ENCODE results near the gene CRACDL. TPM values are rescaled to one million over a fixed set of nuclear protein-coding genes. Genes with fewer than 3 reads are reported as not detected.

The CRACDL gene
- total RNA-seq, 3 donors from 2014 or later: 8.0 to 18.1 (median 17.8) TPM

DNA sequence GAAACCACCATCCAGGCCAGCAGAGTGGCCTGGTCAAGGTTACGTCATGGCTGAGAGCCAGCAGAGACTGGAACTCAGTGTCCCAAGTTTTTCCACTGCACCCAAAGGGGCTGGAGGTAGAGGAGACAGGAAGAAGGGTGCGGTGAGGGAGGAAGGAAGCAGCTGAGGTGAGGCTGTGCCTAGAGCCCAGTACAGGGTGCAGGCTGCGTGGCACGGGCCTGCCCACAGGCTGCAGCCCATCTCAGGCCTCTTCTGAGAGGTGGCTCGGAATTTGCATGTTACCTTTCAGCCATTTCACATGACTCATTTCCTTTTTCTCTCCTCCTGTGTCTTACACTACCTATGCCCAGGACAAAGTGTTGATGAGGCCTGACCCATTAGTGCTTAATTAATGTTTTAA lies 191.4 kb downstream of the CRACDL start:
- ATAC-seq (peak; percentile 13), DNase-seq (no peak)
- intact Hi-C loops (cut with DNase I, micrococcal nuclease): no loop called here
- H3K36me3 ChIP-seq (ENCODE audit: low read depth): no peaks in the 10 kb centered on the region
- no peaks in the 10 kb centered on the region for H3K4me1 ChIP-seq (ENCODE audit: low read depth)
- no peaks in the 10 kb centered on the region for H3K9me3 ChIP-seq
- TF ChIP-seq, protein P1, sequence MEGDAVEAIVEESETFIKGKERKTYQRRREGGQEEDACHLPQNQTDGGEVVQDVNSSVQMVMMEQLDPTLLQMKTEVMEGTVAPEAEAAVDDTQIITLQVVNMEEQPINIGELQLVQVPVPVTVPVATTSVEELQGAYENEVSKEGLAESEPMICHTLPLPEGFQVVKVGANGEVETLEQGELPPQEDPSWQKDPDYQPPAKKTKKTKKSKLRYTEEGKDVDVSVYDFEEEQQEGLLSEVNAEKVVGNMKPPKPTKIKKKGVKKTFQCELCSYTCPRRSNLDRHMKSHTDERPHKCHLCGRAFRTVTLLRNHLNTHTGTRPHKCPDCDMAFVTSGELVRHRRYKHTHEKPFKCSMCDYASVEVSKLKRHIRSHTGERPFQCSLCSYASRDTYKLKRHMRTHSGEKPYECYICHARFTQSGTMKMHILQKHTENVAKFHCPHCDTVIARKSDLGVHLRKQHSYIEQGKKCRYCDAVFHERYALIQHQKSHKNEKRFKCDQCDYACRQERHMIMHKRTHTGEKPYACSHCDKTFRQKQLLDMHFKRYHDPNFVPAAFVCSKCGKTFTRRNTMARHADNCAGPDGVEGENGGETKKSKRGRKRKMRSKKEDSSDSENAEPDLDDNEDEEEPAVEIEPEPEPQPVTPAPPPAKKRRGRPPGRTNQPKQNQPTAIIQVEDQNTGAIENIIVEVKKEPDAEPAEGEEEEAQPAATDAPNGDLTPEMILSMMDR (IDR thresholded peaks at IDR 0.05): no peak
- H3K4me3 ChIP-seq: no peak overlapping the region

Other genes starting within 250 kb of the CRACDL start
- 100 to 1,000 TPM in 2 of 3 donors, 10 to 100 TPM in 1; 73.8 to 158 (median 138) TPM for gene MGAT4A, start 205.1 kb downstream of the CRACDL start, total RNA-seq
- 1 to 10 TPM; 1.3 to 3.6 (median 3.5) TPM for gene C2orf15, start 205.5 kb upstream of the CRACDL start, total RNA-seq
- gene TSGA10, start 218.7 kb upstream of the CRACDL start, total RNA-seq: 1 to 10 TPM; 6.6 to 8.8 (median 7.8) TPM
- gene LIPT1, start 218.7 kb upstream of the CRACDL start, total RNA-seq: 1 to 10 TPM; 7.0 to 8.4 (median 7.0) TPM
- gene MITD1, start 244.8 kb upstream of the CRACDL start, total RNA-seq: 10 to 100 TPM; 21.7 to 24.3 (median 22.0) TPM
- gene MRPL30, start 245.0 kb upstream of the CRACDL start, total RNA-seq: 10 to 100 TPM; 22.5 to 23.2 (median 23.0) TPM